Keratinocyte (primary cell): ENCODE results near the gene ACTR3C. TPM values are rescaled to one million over a fixed set of nuclear protein-coding genes. Genes with fewer than 3 reads are reported as not detected.

ENCODE experiments used
- DNase-seq: peaks from one replicate; pipeline ENCODE4 v3.0.0-alpha.2; 2011; ENCODE audit warnings: low read depth, missing footprints, low spot score
- FAIRE-seq: peaks from 2 replicates; lab custom pipeline; 2011; peaks lifted over from hg19 to GRCh38; lab: Jason Lieb, UNC
- H2AFZ ChIP-seq: 2 replicates; pipeline ENCODE4 v1.6.0; 2012; ENCODE audit warnings: low read length, control low read depth, inconsistent platforms; ENCODE audit not compliant: control insufficient read depth
- H3K27ac ChIP-seq: 2 replicates; pipeline ENCODE4 v1.5.1; 2011; ENCODE audit warnings: low read length; ENCODE audit not compliant: control insufficient read depth, insufficient read depth
- H3K27me3 ChIP-seq: 3 replicates; pipeline ENCODE4 v1.6.0; 2011; ENCODE audit warnings: low read length; ENCODE audit not compliant: control insufficient read depth, insufficient read depth; ENCODE audit errors: extremely low read depth
- H3K36me3 ChIP-seq, 2 experiments: 2 replicates in 1 of 2; 3 replicates in 1 of 2; pipeline ENCODE4 v1.5.1; 2011; ENCODE audit warnings: low read length in 2 of 2, mild to moderate bottlenecking in 1 of 2; ENCODE audit not compliant: control insufficient read depth in 2 of 2, insufficient read depth in 2 of 2; ENCODE audit errors: extremely low read depth in 1 of 2
- H3K4me1 ChIP-seq: 3 replicates; pipeline ENCODE4 v1.5.1; 2011; ENCODE audit warnings: low read length; ENCODE audit not compliant: control insufficient read depth, insufficient read depth; ENCODE audit errors: extremely low read depth
- H3K4me2 ChIP-seq: 3 replicates; pipeline ENCODE4 v1.6.0; 2011; ENCODE audit warnings: low read depth, low read length; ENCODE audit not compliant: control insufficient read depth, insufficient read depth; ENCODE audit errors: extremely low read depth
- H3K4me3 ChIP-seq, 3 experiments: fragments of 200-600 bp in 1 of 3; sonication (generic) in 1 of 3; 2 replicates in 2 of 3; 3 replicates in 1 of 3; pipeline ENCODE4 v1.5.1; 2011 to 2016; ENCODE audit warnings: low read length in 3 of 3, mild to moderate bottlenecking in 3 of 3, control low read depth in 2 of 3, inconsistent platforms in 1 of 3, low read depth in 1 of 3, mixed read lengths in 1 of 3, mixed run types in 1 of 3, moderate library complexity in 1 of 3; ENCODE audit not compliant: control insufficient read depth in 2 of 3, insufficient read depth in 2 of 3; ENCODE audit errors: extremely low read depth in 1 of 3
- H3K79me2 ChIP-seq: 2 replicates; pipeline ENCODE4 v1.6.0; 2012; ENCODE audit warnings: low read length; ENCODE audit not compliant: control insufficient read depth, insufficient read depth
- H3K9ac ChIP-seq: 3 replicates; pipeline ENCODE4 v1.6.0; 2011; ENCODE audit warnings: low read length; ENCODE audit not compliant: control insufficient read depth, insufficient read depth; ENCODE audit errors: extremely low read depth
- H3K9me1 ChIP-seq: 3 replicates; pipeline ENCODE4 v1.6.0; 2011; ENCODE audit warnings: low read length; ENCODE audit not compliant: control insufficient read depth, insufficient read depth; ENCODE audit errors: extremely low read depth
- H3K9me3 ChIP-seq: 2 replicates; pipeline ENCODE4 v1.5.1; 2012; ENCODE audit warnings: low read depth, low read length; ENCODE audit not compliant: control insufficient read depth
- H4K20me1 ChIP-seq: 3 replicates; pipeline ENCODE4 v1.6.0; 2011; ENCODE audit warnings: low read length; ENCODE audit not compliant: control insufficient read depth, insufficient read depth; ENCODE audit errors: extremely low read depth
- CTCF ChIP-seq, 3 experiments: IDR thresholded peaks in 1 of 3; conservative IDR thresholded peaks in 1 of 3; optimal IDR thresholded peaks in 1 of 3; 2 replicates in 2 of 3; 3 replicates in 1 of 3; pipeline versions ENCODE3 to v1.5.1; 2011; ENCODE audit warnings: low read length in 3 of 3, mild to moderate bottlenecking in 3 of 3, moderate library complexity in 2 of 3, control low read depth in 1 of 3, inconsistent platforms in 1 of 3; ENCODE audit not compliant: insufficient read depth in 2 of 3; ENCODE audit errors: extremely low read depth in 1 of 3
- EZH2 ChIP-seq: IDR thresholded peaks from one replicate; pipeline ENCODE4 v1.6.1; 2012; ENCODE audit warnings: inconsistent platforms, mild to moderate bottlenecking, low read length, moderate library complexity
- dilution Hi-C: fragments of 300-500 bp; cut with MboI; formaldehyde crosslinking; loops from one replicate; pipeline ENCODE4 v1.7.0; 2020; ENCODE audit warnings: low sequenced_read_pairs; ENCODE audit not compliant: extremely low pct_ligation_motif_present
- polyA plus RNA-seq, 5 experiments: library from polyadenylated mRNA; depleted of rRNA in 3 of 5; stranded (reverse) in 3 of 5; stranded (forward) in 1 of 5; unstranded in 1 of 5; fragments of >200 nt; gene quantifications; 1 replicate in 1 of 5; 2 replicates in 3 of 5; 3 replicates in 1 of 5; pipeline versions ENCODE4 v1.2.1 to v1.2.3, GENCODE V29; 2011 to 2012; ENCODE audit warnings: missing spikeins in 2 of 5, low read depth in 1 of 5, low replicate concordance in 1 of 5

Gene ACTR3C
- polyA plus RNA-seq, 1 donor (not counting 4 experiments of a cell fraction or from before 2014, with no cell fraction given), result 1.3 TPM

GRCh38 chr7:150361402-150361801 is 38.1 kb upstream of the ACTR3C start:
- H3K9ac ChIP-seq, result no peak overlapping the region
- dilution Hi-C loops, result no loop called here
- no peak overlapping the region for H3K27ac ChIP-seq
- H2AFZ ChIP-seq, result no peak overlapping the region
- H3K4me2 ChIP-seq, result no peak overlapping the region
- no peaks in the 10 kb centered on the region for H3K9me1 ChIP-seq
- no peaks in the 10 kb centered on the region for H3K4me1 ChIP-seq
- DNase-seq, result no peak
- H3K4me3 ChIP-seq, result no peak overlapping the region
- H4K20me1 ChIP-seq, result no peaks in the 10 kb centered on the region
- H3K9me3 ChIP-seq, result no peaks in the 10 kb centered on the region
- TF ChIP-seq EZH2, result no peak
- TF ChIP-seq CTCF (optimal IDR thresholded peaks at IDR 0.05 in 1 of 3, IDR thresholded peaks at IDR 0.05 in 1 of 3, conservative IDR thresholded peaks at IDR 0.05 in 1 of 3; ENCODE audit: extremely low read depth in 1 of 3, insufficient read depth in 2 of 3, low read length in 3 of 3), result no peak
- H3K27me3 ChIP-seq, result no peaks in the 10 kb centered on the region
- H3K79me2 ChIP-seq, result no peaks in the 10 kb centered on the region
- H3K36me3 ChIP-seq, result no peaks in the 10 kb centered on the region
- FAIRE-seq, result no peak

- H3K27ac ChIP-seq, result no peak overlapping the region
- no peak overlapping the region for H2AFZ ChIP-seq
- no peaks in the 10 kb centered on the region for H3K9me1 ChIP-seq
- FAIRE-seq (no peak), DNase-seq (no peak)
- no peaks in the 10 kb centered on the region for H3K9me3 ChIP-seq
- H4K20me1 ChIP-seq, result no peaks in the 10 kb centered on the region
- no peaks in the 10 kb centered on the region for H3K27me3 ChIP-seq
- no peak overlapping the region for H3K9ac ChIP-seq
- no peak overlapping the region for H3K4me2 ChIP-seq
- H3K4me1 ChIP-seq, result no peaks in the 10 kb centered on the region
- H3K4me3 ChIP-seq, result no peak overlapping the region
- no peak for TF ChIP-seq CTCF (optimal IDR thresholded peaks at IDR 0.05 in 1 of 3, IDR thresholded peaks at IDR 0.05 in 1 of 3, conservative IDR thresholded peaks at IDR 0.05 in 1 of 3; ENCODE audit: extremely low read depth in 1 of 3, insufficient read depth in 2 of 3, low read length in 3 of 3)
- no peak for TF ChIP-seq EZH2
- no peaks in the 10 kb centered on the region for H3K36me3 ChIP-seq
- dilution Hi-C loops, result no loop called here
- no peaks in the 10 kb centered on the region for H3K79me2 ChIP-seq
Observed at GRCh38 chr7:150360363-150361058, 37.2 kb upstream of the ACTR3C start.
